Endothelial cell of umbilical vein (primary cell): ENCODE results near the gene SIGLEC7. TPM values are rescaled to one million over a fixed set of nuclear protein-coding genes. Genes with fewer than 3 reads are reported as not detected.

Experiments
- BruUV-seq: library from RNA; stranded (reverse); fragments of 400-500 nt; replicated peaks from 2 replicates; lab custom pipeline; 2021; lab: Mats Ljungman, UMichigan
- CTCF ChIA-PET: fragments of 300-600, 350-600 bp; sonication (Branson Sonifier 250); formaldehyde crosslinking; loops from one replicate; lab custom pipeline; 2021; ENCODE audit warnings: antibody characterized with exemption, inconsistent platforms; lab: Charles Lee
- POLR2A ChIA-PET: fragments of 300-600, 350-600 bp; sonication (Branson Sonifier 250); formaldehyde crosslinking; loops from one replicate; lab custom pipeline; 2021; ENCODE audit warnings: antibody characterized with exemption, inconsistent platforms; lab: Charles Lee
- DNase-seq: peaks from one replicate; pipeline ENCODE4 v3.0.0-alpha.2; 2011; ENCODE audit warnings: low read depth, low spot score
- FAIRE-seq: peaks from 2 replicates; lab custom pipeline; 2011; peaks lifted over from hg19 to GRCh38; lab: Jason Lieb, UNC
- H2AFZ ChIP-seq: 2 replicates; pipeline ENCODE4 v1.6.0; 2012; ENCODE audit warnings: low read depth, low read length, control low read depth, inconsistent platforms
- H3K27ac ChIP-seq: 2 replicates; pipeline ENCODE4 v1.5.1; 2011; ENCODE audit warnings: low read depth, mild to moderate bottlenecking, control low read depth, low read length, moderate library complexity; ENCODE audit not compliant: insufficient read depth
- H3K27me3 ChIP-seq, 2 experiments: 2 replicates each; pipeline versions ENCODE4 v1.6.0 to v1.6.1; 2011; ENCODE audit warnings: low read length in 2 of 2, mixed read lengths in 1 of 2; ENCODE audit not compliant: control insufficient read depth in 2 of 2, insufficient read depth in 2 of 2
- H3K36me3 ChIP-seq, 2 experiments: 2 replicates in 1 of 2; 3 replicates in 1 of 2; pipeline ENCODE4 v1.5.1; 2011; ENCODE audit warnings: low read length in 2 of 2, mild to moderate bottlenecking in 1 of 2, moderate library complexity in 1 of 2; ENCODE audit not compliant: control insufficient read depth in 2 of 2, insufficient read depth in 2 of 2; ENCODE audit errors: extremely low read depth in 1 of 2
- H3K4me1 ChIP-seq: 3 replicates; pipeline ENCODE4 v1.5.1; 2011; ENCODE audit warnings: mild to moderate bottlenecking, low read length; ENCODE audit not compliant: control insufficient read depth, insufficient read depth; ENCODE audit errors: extremely low read depth
- H3K4me2 ChIP-seq: 2 replicates; pipeline ENCODE4 v1.6.1; 2011; ENCODE audit warnings: low read length, control low read depth, mixed read lengths; ENCODE audit not compliant: insufficient read depth
- H3K4me3 ChIP-seq, 3 experiments: fragments of 200-600 bp in 1 of 3; sonication (generic), shearing (Covaris generic) in 1 of 3; replicated peaks in 1 of 3; 2 replicates each; pipeline ENCODE4 v1.5.1; 2011 to 2016; ENCODE audit warnings: control low read depth in 3 of 3, low read length in 3 of 3, mild to moderate bottlenecking in 2 of 3, inconsistent platforms in 1 of 3, low read depth in 1 of 3, moderate library complexity in 1 of 3; ENCODE audit not compliant: insufficient read depth in 1 of 3
- H3K79me2 ChIP-seq: 2 replicates; pipeline ENCODE4 v1.6.0; 2012; ENCODE audit warnings: low read length, inconsistent platforms; ENCODE audit not compliant: control insufficient read depth, insufficient read depth
- H3K9ac ChIP-seq: replicated peaks from 2 replicates; pipeline ENCODE3; 2011; ENCODE audit warnings: low read length, control low read depth; ENCODE audit not compliant: insufficient read depth; ENCODE audit errors: extremely low read depth
- H3K9me1 ChIP-seq: replicated peaks from 3 replicates; pipeline ENCODE4 v1.6.0; 2011; ENCODE audit warnings: mild to moderate bottlenecking, low read length; ENCODE audit not compliant: control insufficient read depth, insufficient read depth; ENCODE audit errors: extremely low read depth
- H3K9me3 ChIP-seq: replicated peaks from 2 replicates; pipeline ENCODE4 v1.5.1; 2012; ENCODE audit warnings: low read length, inconsistent platforms; ENCODE audit not compliant: control insufficient read depth, insufficient read depth
- H4K20me1 ChIP-seq: replicated peaks from 2 replicates; pipeline ENCODE3; 2011; ENCODE audit warnings: mild to moderate bottlenecking, low read length; ENCODE audit not compliant: control insufficient read depth, insufficient read depth; ENCODE audit errors: extremely low read depth
- CTCF ChIP-seq, 2 donors: IDR thresholded peaks; 1 replicate in 1 of 2; 2 replicates in 1 of 2; pipeline ENCODE4 v1.5.1; 2011; ENCODE audit warnings: low read length in 2 of 2, mild to moderate bottlenecking in 2 of 2, moderate library complexity in 2 of 2, control low read depth in 1 of 2, inconsistent platforms in 1 of 2, low read depth in 1 of 2; ENCODE audit not compliant: insufficient read depth in 1 of 2; ENCODE audit errors: extremely low read depth in 1 of 2
- EZH2 ChIP-seq: IDR thresholded peaks from 2 replicates; pipeline ENCODE4 v1.6.1; 2012; ENCODE audit warnings: borderline replicate concordance, low read depth, mild to moderate bottlenecking, moderate library complexity, low read length, inconsistent platforms; ENCODE audit not compliant: severe bottlenecking
- FOS ChIP-seq: IDR thresholded peaks from 2 replicates; pipeline ENCODE4 v1.6.1; 2011; ENCODE audit warnings: mild to moderate bottlenecking, low read length, moderate library complexity, borderline replicate concordance; ENCODE audit not compliant: insufficient read depth
- GATA2 ChIP-seq: IDR thresholded peaks from 2 replicates; pipeline ENCODE4 v1.7.0; 2011; ENCODE audit warnings: low read depth, mild to moderate bottlenecking, moderate library complexity, mixed read lengths, low read length; ENCODE audit not compliant: insufficient read length, insufficient read depth
- JUN ChIP-seq: IDR thresholded peaks from 2 replicates; pipeline ENCODE4 v1.6.1; 2011; ENCODE audit warnings: borderline replicate concordance, low read depth; ENCODE audit not compliant: insufficient read length, insufficient read depth
- MAX ChIP-seq: IDR thresholded peaks from 2 replicates; pipeline ENCODE4 v1.6.1; 2011; ENCODE audit not compliant: insufficient read depth, insufficient read length
- MYC ChIP-seq: IDR thresholded peaks from one replicate; pipeline ENCODE4 v1.6.1; 2011; ENCODE audit warnings: mild to moderate bottlenecking, low read depth, low read length
- POLR2A ChIP-seq: IDR thresholded peaks from 2 replicates; pipeline ENCODE4 v1.6.1; 2012; ENCODE audit warnings: low read depth, mild to moderate bottlenecking, control low read depth, low read length
- POLR2AphosphoS5 ChIP-seq: IDR thresholded peaks from 2 replicates; pipeline ENCODE4 v1.6.1; 2012; ENCODE audit warnings: low read depth, mild to moderate bottlenecking, control low read depth, low read length, moderate library complexity; ENCODE audit not compliant: insufficient read depth
- dilution Hi-C: fragments of 300-500 bp; cut with MboI; formaldehyde crosslinking; loops from one replicate; pipeline ENCODE4 v1.15.0; 2019; ENCODE audit warnings: low sequenced_read_pairs; ENCODE audit not compliant: extremely low pct_ligation_motif_present
- intact Hi-C: fragments of 100-400 bp; cut with micrococcal nuclease; formaldehyde crosslinking; loops from one replicate; pipeline ENCODE4 v1.10.0; 2022
- polyA plus RNA-seq, 4 experiments: library from polyadenylated mRNA; depleted of rRNA in 3 of 4; stranded (reverse) in 3 of 4; unstranded in 1 of 4; fragments of >200 nt; gene quantifications; 2 replicates each; pipeline versions ENCODE4 v1.2.1 to v1.2.3, GENCODE V29; 2011 to 2012; ENCODE audit warnings: missing spikeins in 1 of 4
- total RNA-seq: library from RNA; stranded (reverse); gene quantifications from 2 replicates; pipeline ENCODE4 v1.2.3, GENCODE V29; 2021

Gene SIGLEC7
- total and polyA plus RNA-seq, 2 donors (not counting 3 experiments of a cell fraction or from before 2014, with no cell fraction given): not detected

DNA sequence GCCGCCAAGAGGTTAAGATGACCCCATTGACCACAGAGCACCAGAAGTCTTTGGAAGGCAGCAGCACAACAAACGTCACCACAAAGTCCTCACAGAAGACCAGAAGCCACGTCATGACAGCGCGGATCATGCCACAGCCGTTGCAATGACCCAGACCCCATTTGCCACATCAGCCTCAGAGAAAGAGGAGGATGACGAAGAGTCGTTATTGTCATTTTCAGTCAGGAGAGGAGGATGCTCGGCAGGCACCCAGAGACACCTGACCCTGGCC is 53.1 kb downstream of the SIGLEC7 start:
- no peak for DNase-seq
- H3K9me3 ChIP-seq: no peaks in the 10 kb centered on the region
- H3K27me3 ChIP-seq: no peaks in the 10 kb centered on the region
- dilution Hi-C loops (no loop called here), intact Hi-C loops (no loop called here)
- no peak for TF ChIP-seq POLR2AphosphoS5
- TF ChIP-seq GATA2: no peak
- TF ChIP-seq JUN: no peak
- TF ChIP-seq POLR2A: no peak
- TF ChIP-seq EZH2: no peak
- no peak for TF ChIP-seq MAX
- no peak for TF ChIP-seq MYC
- TF ChIP-seq CTCF (IDR thresholded peaks at IDR 0.05; ENCODE audit: extremely low read depth in 1 of 2, insufficient read depth in 1 of 2, low read depth in 1 of 2, low read length in 2 of 2): no peak
- no peak for TF ChIP-seq FOS
- ChIA-PET CTCF (no interaction called here), POLR2A (no interaction called here)
- H3K9ac ChIP-seq: no peak overlapping the region
- H3K36me3 ChIP-seq: no peaks in the 10 kb centered on the region
- H2AFZ ChIP-seq: no peak overlapping the region
- BruUV-seq: no TSS peak
- H3K27ac ChIP-seq: no peak overlapping the region
- H3K4me2 ChIP-seq: no peak overlapping the region
- H3K4me3 ChIP-seq: no peak overlapping the region
- H3K4me1 ChIP-seq: no peaks in the 10 kb centered on the region
- no peak for FAIRE-seq
- no peaks in the 10 kb centered on the region for H3K9me1 ChIP-seq
- no peaks in the 10 kb centered on the region for H4K20me1 ChIP-seq
- no peaks in the 10 kb centered on the region for H3K79me2 ChIP-seq
